Neural cell (in vitro differentiated cells): ENCODE results near the gene SCYGR6. TPM values are rescaled to one million over a fixed set of nuclear protein-coding genes. Genes with fewer than 3 reads are reported as not detected.

ENCODE experiments used
- H2AFZ ChIP-seq: fragments of 200-600, 300-800 bp; sonication (generic), shearing (Covaris generic); 2 replicates; pipeline ENCODE4 v1.6.0; 2014; ENCODE audit warnings: low read depth, mild to moderate bottlenecking, antibody characterized with exemption, low read length, moderate library complexity
- H3F3A ChIP-seq: fragments of 200-600 bp; shearing (Covaris generic); 2 replicates; pipeline ENCODE4 v1.6.1; 2016; ENCODE audit warnings: mild to moderate bottlenecking, moderate library complexity, mixed read lengths, antibody characterized with exemption, low read length; ENCODE audit not compliant: insufficient read depth, poor library complexity, severe bottlenecking
- H3K27ac ChIP-seq: fragments of 200-600, 300-800 bp; sonication (generic), shearing (Covaris generic); 2 replicates; pipeline ENCODE4 v1.5.1; 2014; ENCODE audit warnings: mild to moderate bottlenecking, low read length, moderate library complexity
- H3K27me3 ChIP-seq: fragments of 300-800, 200-600 bp; sonication (generic), shearing (Covaris generic); 2 replicates; pipeline ENCODE4 v1.6.0; 2014; ENCODE audit warnings: mild to moderate bottlenecking, low read depth, low read length, moderate library complexity; ENCODE audit not compliant: insufficient read depth
- H3K36me3 ChIP-seq: fragments of 300-800, 200-600 bp; sonication (generic), shearing (Covaris generic); 2 replicates; pipeline ENCODE4 v1.5.1; 2014; ENCODE audit warnings: mild to moderate bottlenecking, antibody characterized with exemption, low read length, moderate library complexity; ENCODE audit not compliant: insufficient read depth
- H3K4me2 ChIP-seq: fragments of 300-800, 200-600 bp; sonication (generic), shearing (Covaris generic); 2 replicates; pipeline ENCODE4 v1.6.0; 2014; ENCODE audit warnings: mild to moderate bottlenecking, low read length
- H3K4me3 ChIP-seq: fragments of 300-800, 200-600 bp; sonication (generic), shearing (Covaris generic); 2 replicates; pipeline ENCODE4 v1.5.1; 2014; ENCODE audit warnings: mild to moderate bottlenecking, low read length, moderate library complexity
- H3K79me2 ChIP-seq: fragments of 200-600 bp; shearing (Covaris generic); replicated peaks from 2 replicates; pipeline ENCODE4 v1.6.0; 2014; ENCODE audit warnings: mild to moderate bottlenecking, low read length, moderate library complexity; ENCODE audit not compliant: insufficient read depth
- H3K9ac ChIP-seq: fragments of 300-800, 200-600 bp; sonication (generic), shearing (Covaris generic); 2 replicates; pipeline ENCODE4 v1.6.1; 2016; ENCODE audit warnings: mild to moderate bottlenecking, low read length, mixed read lengths
- H3K9me2 ChIP-seq: fragments of 200-600 bp; shearing (Covaris generic); 2 replicates; pipeline ENCODE4 v1.6.1; 2016; ENCODE audit warnings: mild to moderate bottlenecking, low read length, mixed read lengths; ENCODE audit not compliant: insufficient read depth
- H3K9me3 ChIP-seq: fragments of 200-600, 300-800 bp; sonication (generic), shearing (Covaris generic); 2 replicates; pipeline ENCODE4 v1.6.1; 2016; ENCODE audit warnings: mild to moderate bottlenecking, mixed run types, low read length, moderate library complexity, mixed read lengths
- H4K20me1 ChIP-seq: fragments of 200-600 bp; shearing (Covaris generic); 2 replicates; pipeline ENCODE4 v1.6.1; 2016; ENCODE audit warnings: mild to moderate bottlenecking, mixed run types; ENCODE audit not compliant: insufficient read depth
- EP300 ChIP-seq: fragments of 450-650 bp; conservative IDR thresholded peaks from 2 replicates; pipeline ENCODE4 v1.6.1; 2014; ENCODE audit warnings: antibody characterized with exemption, mild to moderate bottlenecking, moderate library complexity; ENCODE audit not compliant: poor library complexity, severe bottlenecking
- EZH2 ChIP-seq: fragments of 200-600, 300-800 bp; shearing (Covaris generic), sonication (generic); IDR thresholded peaks from 2 replicates; pipeline ENCODE4 v1.6.1; 2014; ENCODE audit warnings: antibody characterized with exemption, low read length, borderline replicate concordance, mild to moderate bottlenecking; ENCODE audit not compliant: insufficient read depth, poor library complexity, severe bottlenecking
- MXI1 ChIP-seq: fragments of 450-650 bp; conservative IDR thresholded peaks from 2 replicates; pipeline ENCODE4 v1.6.1; 2014; ENCODE audit warnings: antibody characterized with exemption, mild to moderate bottlenecking; ENCODE audit not compliant: poor library complexity, severe bottlenecking
- POLR2AphosphoS5 ChIP-seq: IDR thresholded peaks from 2 replicates; pipeline ENCODE4 v1.6.1; 2012
- RAD21 ChIP-seq: fragments of 450-650 bp; conservative IDR thresholded peaks from 2 replicates; pipeline ENCODE4 v1.6.1; 2014; ENCODE audit warnings: antibody characterized with exemption, mild to moderate bottlenecking, moderate library complexity
- SMC3 ChIP-seq: fragments of 450-650 bp; conservative IDR thresholded peaks from 2 replicates; pipeline ENCODE4 v1.6.1; 2014; ENCODE audit warnings: antibody characterized with exemption, mild to moderate bottlenecking, moderate library complexity; ENCODE audit not compliant: poor library complexity
- TAF1 ChIP-seq: IDR thresholded peaks from 2 replicates; pipeline ENCODE4 v1.6.1; 2012; ENCODE audit warnings: low read depth
- polyA plus RNA-seq: library from polyadenylated mRNA; depleted of rRNA; stranded (reverse); fragments of >200 nt; gene quantifications from 2 replicates; pipeline ENCODE4 v1.2.3, GENCODE V29; 2014
- TF ChIP-seq, protein P1 (sequence below): fragments of 450-650 bp; IDR thresholded peaks from 2 replicates; pipeline ENCODE4 v1.5.1; 2014; ENCODE audit warnings: antibody characterized with exemption, mild to moderate bottlenecking, moderate library complexity; ENCODE audit not compliant: poor library complexity, severe bottlenecking
- TF ChIP-seq, protein P2 (sequence below): IDR thresholded peaks from 2 replicates; pipeline ENCODE4 v1.6.1; 2012; ENCODE audit warnings: borderline replicate concordance

The SCYGR6 gene
- polyA plus RNA-seq, 1 donor from 2014 or later = not detected

DNA sequence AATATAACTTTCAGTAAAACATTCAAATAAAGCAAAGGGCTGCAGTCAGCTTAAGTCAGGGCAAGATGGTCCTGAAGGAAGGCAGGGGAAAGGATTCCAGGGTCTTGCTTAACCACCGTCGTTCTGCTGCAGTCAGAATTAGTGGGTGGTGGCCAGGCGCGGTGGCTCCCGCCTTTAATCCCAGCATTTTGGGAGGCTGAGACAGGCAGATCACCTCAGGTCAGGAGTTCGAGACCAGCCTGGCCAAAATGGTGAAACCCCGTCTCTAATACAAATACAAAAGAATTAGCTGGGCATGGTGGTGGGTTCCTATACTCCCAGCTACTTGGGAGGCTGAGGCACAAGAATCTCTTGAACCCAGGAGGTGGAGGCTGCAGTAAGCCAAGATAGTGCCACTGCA, 13.6 kb downstream of the SCYGR6 start:
- Histone ChIP-seq H3K9me2 (no peaks in the 10 kb centered on the region), H3K36me3 (no peaks in the 10 kb centered on the region), H4K20me1 (no peaks in the 10 kb centered on the region), H3K79me2 (no peaks in the 10 kb centered on the region), H3K9me3 (no peaks in the 10 kb centered on the region), H3K27me3 (no peaks in the 10 kb centered on the region), H3K27ac (no peak overlapping the region), H3F3A (no peaks in the 10 kb centered on the region), H3K9ac (no peak overlapping the region), H3K4me3 (no peak overlapping the region), H2AFZ (no peak overlapping the region), H3K4me2 (no peak overlapping the region)
- TF ChIP-seq EP300 = no peak
- TF ChIP-seq, protein P1, sequence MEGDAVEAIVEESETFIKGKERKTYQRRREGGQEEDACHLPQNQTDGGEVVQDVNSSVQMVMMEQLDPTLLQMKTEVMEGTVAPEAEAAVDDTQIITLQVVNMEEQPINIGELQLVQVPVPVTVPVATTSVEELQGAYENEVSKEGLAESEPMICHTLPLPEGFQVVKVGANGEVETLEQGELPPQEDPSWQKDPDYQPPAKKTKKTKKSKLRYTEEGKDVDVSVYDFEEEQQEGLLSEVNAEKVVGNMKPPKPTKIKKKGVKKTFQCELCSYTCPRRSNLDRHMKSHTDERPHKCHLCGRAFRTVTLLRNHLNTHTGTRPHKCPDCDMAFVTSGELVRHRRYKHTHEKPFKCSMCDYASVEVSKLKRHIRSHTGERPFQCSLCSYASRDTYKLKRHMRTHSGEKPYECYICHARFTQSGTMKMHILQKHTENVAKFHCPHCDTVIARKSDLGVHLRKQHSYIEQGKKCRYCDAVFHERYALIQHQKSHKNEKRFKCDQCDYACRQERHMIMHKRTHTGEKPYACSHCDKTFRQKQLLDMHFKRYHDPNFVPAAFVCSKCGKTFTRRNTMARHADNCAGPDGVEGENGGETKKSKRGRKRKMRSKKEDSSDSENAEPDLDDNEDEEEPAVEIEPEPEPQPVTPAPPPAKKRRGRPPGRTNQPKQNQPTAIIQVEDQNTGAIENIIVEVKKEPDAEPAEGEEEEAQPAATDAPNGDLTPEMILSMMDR = no peak
- no peak for TF ChIP-seq EZH2
- TF ChIP-seq SMC3 = no peak
- TF ChIP-seq, protein P2, sequence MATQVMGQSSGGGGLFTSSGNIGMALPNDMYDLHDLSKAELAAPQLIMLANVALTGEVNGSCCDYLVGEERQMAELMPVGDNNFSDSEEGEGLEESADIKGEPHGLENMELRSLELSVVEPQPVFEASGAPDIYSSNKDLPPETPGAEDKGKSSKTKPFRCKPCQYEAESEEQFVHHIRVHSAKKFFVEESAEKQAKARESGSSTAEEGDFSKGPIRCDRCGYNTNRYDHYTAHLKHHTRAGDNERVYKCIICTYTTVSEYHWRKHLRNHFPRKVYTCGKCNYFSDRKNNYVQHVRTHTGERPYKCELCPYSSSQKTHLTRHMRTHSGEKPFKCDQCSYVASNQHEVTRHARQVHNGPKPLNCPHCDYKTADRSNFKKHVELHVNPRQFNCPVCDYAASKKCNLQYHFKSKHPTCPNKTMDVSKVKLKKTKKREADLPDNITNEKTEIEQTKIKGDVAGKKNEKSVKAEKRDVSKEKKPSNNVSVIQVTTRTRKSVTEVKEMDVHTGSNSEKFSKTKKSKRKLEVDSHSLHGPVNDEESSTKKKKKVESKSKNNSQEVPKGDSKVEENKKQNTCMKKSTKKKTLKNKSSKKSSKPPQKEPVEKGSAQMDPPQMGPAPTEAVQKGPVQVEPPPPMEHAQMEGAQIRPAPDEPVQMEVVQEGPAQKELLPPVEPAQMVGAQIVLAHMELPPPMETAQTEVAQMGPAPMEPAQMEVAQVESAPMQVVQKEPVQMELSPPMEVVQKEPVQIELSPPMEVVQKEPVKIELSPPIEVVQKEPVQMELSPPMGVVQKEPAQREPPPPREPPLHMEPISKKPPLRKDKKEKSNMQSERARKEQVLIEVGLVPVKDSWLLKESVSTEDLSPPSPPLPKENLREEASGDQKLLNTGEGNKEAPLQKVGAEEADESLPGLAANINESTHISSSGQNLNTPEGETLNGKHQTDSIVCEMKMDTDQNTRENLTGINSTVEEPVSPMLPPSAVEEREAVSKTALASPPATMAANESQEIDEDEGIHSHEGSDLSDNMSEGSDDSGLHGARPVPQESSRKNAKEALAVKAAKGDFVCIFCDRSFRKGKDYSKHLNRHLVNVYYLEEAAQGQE = no peak
- TF ChIP-seq TAF1 = no peak
- TF ChIP-seq MXI1 = no peak
- no peak for TF ChIP-seq POLR2AphosphoS5
- no peak for TF ChIP-seq RAD21

DNA sequence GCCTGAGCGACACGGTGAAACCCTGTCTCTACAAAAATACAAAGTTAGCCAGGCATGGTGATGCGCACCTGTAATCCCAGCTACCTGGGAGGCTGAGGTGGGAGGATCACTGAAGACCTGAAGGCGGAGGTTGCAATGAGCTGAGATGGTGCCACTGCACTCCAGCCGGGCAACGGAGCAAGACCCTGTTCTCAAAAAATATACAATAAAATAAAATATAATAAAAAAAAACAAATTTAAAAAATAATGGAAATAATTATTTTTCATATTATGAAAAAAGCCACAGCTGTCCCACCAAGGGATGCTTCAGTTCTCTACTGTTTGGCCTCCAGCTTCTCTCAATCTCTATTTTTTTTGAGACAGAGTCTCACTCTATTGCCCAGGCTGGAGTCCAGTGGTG, 17.2 kb downstream of the SCYGR6 start:
- H3K4me2 ChIP-seq = no peak overlapping the region
- no peaks in the 10 kb centered on the region for H4K20me1 ChIP-seq
- no peak overlapping the region for H3K9ac ChIP-seq
- H3K9me3 ChIP-seq = no peaks in the 10 kb centered on the region
- H3K27me3 ChIP-seq = no peaks in the 10 kb centered on the region
- TF ChIP-seq SMC3 (no peak), MXI1 (no peak), RAD21 (no peak), POLR2AphosphoS5 (no peak), TAF1 (no peak), EP300 (no peak), EZH2 (no peak)
- TF ChIP-seq, protein P1 = no peak
- TF ChIP-seq, protein P2 = no peak
- no peak overlapping the region for H3K4me3 ChIP-seq
- H2AFZ ChIP-seq = no peak overlapping the region
- H3K9me2 ChIP-seq = no peaks in the 10 kb centered on the region
- H3K36me3 ChIP-seq = no peaks in the 10 kb centered on the region
- H3F3A ChIP-seq = no peaks in the 10 kb centered on the region
- H3K27ac ChIP-seq = no peak overlapping the region
- no peaks in the 10 kb centered on the region for H3K79me2 ChIP-seq
